KBM-7 (cell line): ENCODE data around the gene COX10.
A peak's percentile ranks its signal among the peaks of the same experiment; 100 is the strongest.
"Not testable (repeated sequence)": the region's sequence is repeated elsewhere in the genome, so short reads cannot be mapped to it uniquely, and the experiment has no call there.

Source experiments
- DNase-seq: peaks from one replicate; pipeline ENCODE4 v3.0.0-alpha.2; 2015
- in situ Hi-C: fragments of 300-500 bp; cut with MboI; formaldehyde crosslinking; loops from 2 replicates; pipeline ENCODE4 v1.14.3; 2020; ENCODE audit warnings: low sequenced_read_pairs, low pct_unique_long_range_greater_than_20kb, mixed read lengths

The COX10 gene

GRCh38 chr17:14158707-14159106, 89.4 kb downstream of the COX10 start:
- in situ Hi-C loops = no loop called here

GRCh38 chr17:14161419-14161818, 92.1 kb downstream of the COX10 start:
- in situ Hi-C loops = no loop called here
- DNase-seq = no peak

More at GRCh38 chr17:14158707-14159106, 89.4 kb downstream of the COX10 start:
- no peak for DNase-seq

- in situ Hi-C loops = no loop called here
- no peak for DNase-seq
Observed at GRCh38 chr17:14165616-14166015, 96.3 kb downstream of the COX10 start.

GRCh38 chr17:14167831-14168230, 98.5 kb downstream of the COX10 start:
- DNase-seq, in situ Hi-C loops: not testable (repeated sequence)

- in situ Hi-C loops = no loop called here
- DNase-seq = no peak
Observed at GRCh38 chr17:14168582-14168981, 99.3 kb downstream of the COX10 start.

- in situ Hi-C loops = no loop called here
- no peak for DNase-seq
Observed at GRCh38 chr17:14169287-14169686, 100.0 kb downstream of the COX10 start.

GRCh38 chr17:14169901-14170300, 100.6 kb downstream of the COX10 start:
- in situ Hi-C loops = no loop called here

GRCh38 chr17:14176989-14177388, 107.7 kb downstream of the COX10 start:
- in situ Hi-C loops = not testable (repeated sequence)

More at GRCh38 chr17:14169901-14170300, 100.6 kb downstream of the COX10 start:
- no peak for DNase-seq

GRCh38 chr17:14177801-14178200, 108.5 kb downstream of the COX10 start:
- DNase-seq, in situ Hi-C loops: not testable (repeated sequence)

More at GRCh38 chr17:14176989-14177388, 107.7 kb downstream of the COX10 start:
- not testable (repeated sequence) for DNase-seq

GRCh38 chr17:14179951-14180350, 110.6 kb downstream of the COX10 start:
- in situ Hi-C loops, DNase-seq: not testable (repeated sequence)

GRCh38 chr17:14182084-14182483, 112.8 kb downstream of the COX10 start:
- DNase-seq, in situ Hi-C loops: not testable (repeated sequence)

GRCh38 chr17:14184536-14184935, 115.2 kb downstream of the COX10 start:
- in situ Hi-C loops, DNase-seq: not testable (repeated sequence)

- in situ Hi-C loops, DNase-seq: not testable (repeated sequence)
Observed at GRCh38 chr17:14186443-14186842, 117.1 kb downstream of the COX10 start.

GRCh38 chr17:14190774-14191173, 121.5 kb downstream of the COX10 start:
- in situ Hi-C loops, DNase-seq: not testable (repeated sequence)

- in situ Hi-C loops, DNase-seq: not testable (repeated sequence)
Observed at GRCh38 chr17:14191469-14191868, 122.2 kb downstream of the COX10 start.

- in situ Hi-C loops, DNase-seq: not testable (repeated sequence)
Observed at GRCh38 chr17:14192039-14192438, 122.7 kb downstream of the COX10 start.

- DNase-seq, in situ Hi-C loops: not testable (repeated sequence)
Observed at GRCh38 chr17:14192636-14193344, 123.5 kb downstream of the COX10 start.

GRCh38 chr17:14196377-14196997, 127.2 kb downstream of the COX10 start:
- in situ Hi-C loops = no loop called here
- peak; percentile 43 for DNase-seq

- in situ Hi-C loops = no loop called here
Observed at GRCh38 chr17:14197057-14197456, 127.8 kb downstream of the COX10 start.

GRCh38 chr17:14197586-14197985, 128.3 kb downstream of the COX10 start:
- in situ Hi-C loops = no loop called here
- no peak for DNase-seq

More at GRCh38 chr17:14197057-14197456, 127.8 kb downstream of the COX10 start:
- DNase-seq = no peak
